Prostate gland (tissue), 2 donors: ENCODE results near the gene EP400. TPM values are rescaled to one million over a fixed set of nuclear protein-coding genes. Genes with fewer than 3 reads are reported as not detected.

ENCODE experiments used
- DNase-seq: peaks from one replicate; pipeline ENCODE4 v3.0.0-alpha.2; 2019; ENCODE audit warnings: low spot score
- H3K27ac ChIP-seq, 2 donors: fragments of 200-600 bp; sonication (generic); 2 replicates each; pipeline ENCODE4 v1.5.1; 2017 to 2019
- H3K27me3 ChIP-seq: fragments of 200-600 bp; sonication (generic); replicated peaks from 2 replicates; pipeline ENCODE4 v1.5.1; 2019; ENCODE audit not compliant: insufficient read depth
- H3K36me3 ChIP-seq, 2 donors: fragments of 200-600 bp; sonication (generic); 1 replicate in 1 of 2; 2 replicates in 1 of 2; pipeline versions ENCODE4 v1.5.1 to v1.8.1; 2017 to 2019
- H3K4me1 ChIP-seq: fragments of 200-600 bp; sonication (generic); replicated peaks from 2 replicates; pipeline ENCODE4 v1.5.1; 2019
- H3K4me3 ChIP-seq, 2 donors: fragments of 200-600 bp; sonication (generic); 2 replicates each; pipeline ENCODE4 v1.5.1; 2017 to 2019
- H3K9me3 ChIP-seq: fragments of 200-600 bp; sonication (generic); 2 replicates; pipeline ENCODE4 v1.5.1; 2017
- CTCF ChIP-seq, 4 experiments: fragments of 200-600 bp in 2 of 4; fragments of 450-650 bp in 2 of 4; sonication (generic) in 2 of 4; IDR thresholded peaks; 1 replicate in 3 of 4; 2 replicates in 1 of 4; pipeline ENCODE4 v1.5.1; 2016 to 2019; ENCODE audit warnings: antibody characterized with exemption in 4 of 4, mild to moderate bottlenecking in 2 of 4, moderate library complexity in 2 of 4
- POLR2A ChIP-seq: fragments of 450-650 bp; IDR thresholded peaks from one replicate; pipeline ENCODE4 v1.6.1; 2016; ENCODE audit warnings: antibody characterized with exemption, mild to moderate bottlenecking
- POLR2AphosphoS5 ChIP-seq: sonication (generic); formaldehyde crosslinking; IDR thresholded peaks from one replicate; pipeline ENCODE4 v1.6.1; 2017; ENCODE audit warnings: antibody characterized with exemption
- WGBS: methylation state at CpG from one replicate; pipeline ENCODE4 v1.1.5; 2018; 5-methylcytosine and 5-hydroxymethylcytosine counted together
- intact Hi-C: fragments of 100-400 bp; cut with DNase I; formaldehyde crosslinking; loops from one replicate; pipeline ENCODE4 v1.14.2; 2022
- total RNA-seq, 2 donors: library from RNA; depleted of rRNA; stranded (reverse); fragments of >200 nt; gene quantifications; one replicate each; pipeline ENCODE4 v1.1.0, GENCODE V29; 2016

The EP400 gene
- total RNA-seq, 2 donors from 2014 or later = 22.3 to 46.2 TPM

DNA sequence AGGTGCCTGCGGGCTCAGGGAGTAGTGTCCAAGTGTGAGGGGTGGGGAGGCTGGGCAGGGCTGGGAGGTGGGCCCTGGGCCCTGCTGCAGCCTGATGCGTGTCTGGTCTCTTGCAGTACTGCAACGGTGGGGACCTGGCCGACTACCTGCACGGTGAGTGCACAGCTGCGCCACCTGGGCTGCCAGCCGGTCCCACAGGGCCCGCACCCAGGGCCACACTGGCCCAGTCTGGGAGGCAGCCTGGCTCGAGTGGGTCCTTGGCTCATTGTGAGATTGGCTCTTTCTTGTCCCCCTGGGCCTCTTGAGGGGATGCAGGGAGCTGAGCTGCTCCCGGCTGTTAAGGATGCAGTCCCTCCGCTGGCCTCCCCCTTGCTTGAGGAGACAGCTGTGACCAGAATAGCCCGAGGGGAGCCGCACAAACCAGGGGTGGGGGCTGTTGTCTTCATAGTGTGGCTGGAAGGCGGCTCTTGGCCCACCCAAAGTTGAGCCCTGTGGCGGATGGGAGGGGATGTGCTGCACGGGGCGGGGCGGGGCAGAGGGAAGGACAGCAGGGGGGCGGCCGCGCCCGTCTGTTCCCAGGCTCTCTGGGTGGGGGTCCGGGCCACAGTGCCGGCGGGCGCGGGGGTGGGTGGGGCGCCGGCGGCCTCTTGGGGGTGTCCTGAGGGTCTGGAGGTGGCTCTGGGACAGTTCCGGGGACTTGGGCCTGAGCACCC, 42.2 kb upstream of the EP400 start:
- Histone ChIP-seq H3K9me3 (no peaks in the 10 kb centered on the region), H3K4me3 (no peak overlapping the region), H3K27ac (no peak overlapping the region), H3K4me1 (no peaks in the 10 kb centered on the region), H3K36me3 (peaks cover 23% of the 10 kb centered on the region in 2 donors), H3K27me3 (no peaks in the 10 kb centered on the region)
- TF ChIP-seq POLR2A (no peak), POLR2AphosphoS5 (no peak)
- DNase-seq = no peak
- intact Hi-C loops = no loop called here
- 84% methylated on average over 26 of the region's 31 CpGs for WGBS

DNA sequence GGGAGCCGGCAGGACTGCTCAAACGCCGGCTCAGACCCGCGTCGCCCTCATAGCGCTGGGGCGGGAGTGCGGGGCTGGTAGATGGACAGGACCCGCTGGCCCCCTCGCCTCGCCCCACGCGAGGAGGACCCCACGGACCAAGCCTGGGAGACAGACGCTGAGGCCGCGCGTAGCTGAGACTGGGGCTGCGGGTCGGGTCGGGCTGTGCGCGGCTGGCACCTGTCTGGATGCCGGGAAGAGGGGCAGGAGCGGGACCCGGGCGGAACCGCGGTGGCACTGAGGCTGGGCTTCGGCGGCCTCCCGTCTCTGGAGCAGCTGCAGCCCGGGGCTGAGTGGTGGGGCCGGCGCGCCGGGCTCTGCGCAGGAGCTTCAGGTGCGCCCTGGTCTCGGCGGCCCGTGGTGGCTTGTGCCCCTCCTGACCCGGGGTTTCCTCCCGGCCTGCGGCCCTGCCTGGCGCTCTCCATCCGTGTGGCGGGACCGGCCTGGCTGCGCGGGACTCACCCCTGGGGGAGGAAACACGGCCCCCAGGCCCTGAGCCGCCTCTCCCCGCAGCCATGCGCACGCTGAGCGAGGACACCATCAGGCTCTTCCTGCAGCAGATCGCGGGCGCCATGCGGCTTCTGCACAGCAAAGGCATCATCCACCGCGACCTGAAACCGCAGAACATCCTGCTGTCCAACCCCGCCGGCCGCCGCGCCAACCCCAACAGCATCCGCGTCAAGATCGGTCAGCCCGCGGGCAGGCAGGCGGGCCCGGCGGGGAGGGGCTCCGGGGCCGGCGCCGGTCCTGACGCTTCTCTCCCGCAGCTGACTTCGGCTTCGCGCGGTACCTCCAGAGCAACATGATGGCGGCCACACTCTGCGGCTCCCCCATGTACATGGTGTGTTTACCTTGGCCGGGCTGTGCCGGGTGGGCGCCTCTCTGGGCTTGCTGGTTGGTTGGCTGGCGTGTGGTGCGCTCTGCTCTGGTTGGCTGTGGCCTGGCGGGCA, 41.4 kb upstream of the EP400 start:
- Histone ChIP-seq H3K27ac (no peak overlapping the region), H3K4me1 (no peaks in the 10 kb centered on the region), H3K9me3 (no peaks in the 10 kb centered on the region), H3K4me3 (no peak overlapping the region), H3K36me3 (peaks cover 23% of the 10 kb centered on the region in 2 donors), H3K27me3 (no peaks in the 10 kb centered on the region)
- TF ChIP-seq POLR2A (no peak), POLR2AphosphoS5 (no peak), CTCF (IDR thresholded peaks at IDR 0.05) (no peak)
- WGBS = 96% methylated on average over 78 of the region's 96 CpGs
- no peak for DNase-seq
- intact Hi-C loops = no loop called here

DNA sequence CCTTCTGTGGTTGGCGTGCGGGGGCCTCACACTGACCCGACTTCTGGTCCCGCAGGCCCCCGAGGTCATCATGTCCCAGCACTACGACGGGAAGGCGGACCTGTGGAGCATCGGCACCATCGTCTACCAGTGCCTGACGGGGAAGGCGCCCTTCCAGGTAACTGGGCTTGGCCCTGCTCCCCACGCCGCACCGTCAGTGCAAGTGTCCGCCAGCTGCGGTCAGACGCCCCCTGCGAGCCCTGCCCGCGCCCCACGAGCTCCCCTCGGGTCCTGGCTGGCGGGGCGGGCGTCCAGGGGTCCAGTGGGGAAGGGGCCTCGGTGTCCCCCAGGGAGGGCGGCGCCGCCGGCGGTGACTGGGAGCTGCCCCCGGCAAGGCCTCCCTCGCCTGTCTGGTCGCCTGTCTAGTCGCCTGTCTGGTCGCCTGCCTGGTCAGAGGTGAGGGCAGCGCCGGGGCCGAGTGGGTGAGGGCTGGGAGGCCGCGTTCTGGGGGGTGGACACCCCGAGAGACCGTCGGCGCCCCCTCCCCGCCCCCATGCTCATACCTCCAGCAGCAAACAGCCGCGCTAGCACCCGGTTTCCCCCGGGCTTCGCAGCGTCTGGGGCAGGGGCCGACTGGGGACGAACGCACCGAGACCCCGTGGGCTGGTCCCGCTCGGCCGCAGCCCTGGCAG, 40.5 kb upstream of the EP400 start:
- no peak for DNase-seq
- H3K27ac ChIP-seq = no peak overlapping the region
- H3K4me3 ChIP-seq = no peak overlapping the region
- TF ChIP-seq POLR2AphosphoS5 = no peak
- TF ChIP-seq CTCF (IDR thresholded peaks at IDR 0.05) = no peak
- no peak for TF ChIP-seq POLR2A
- WGBS = 96% methylated on average over 36 of the region's 61 CpGs
- intact Hi-C loops = no loop called here
- no peaks in the 10 kb centered on the region for H3K4me1 ChIP-seq
- no peaks in the 10 kb centered on the region for H3K27me3 ChIP-seq
- H3K36me3 ChIP-seq = peaks cover 23 to 28% of the 10 kb centered on the region in 2 donors
- no peaks in the 10 kb centered on the region for H3K9me3 ChIP-seq

GRCh38 chr12:131909752-131910219, 40.0 kb upstream of the EP400 start:
- TF ChIP-seq POLR2AphosphoS5 (no peak), CTCF (IDR thresholded peaks at IDR 0.05) (no peak), POLR2A (no peak)
- no peak overlapping the region for H3K27ac ChIP-seq
- H3K4me3 ChIP-seq = no peak overlapping the region
- WGBS = 91% methylated on average over 26 of the region's 26 CpGs
- H3K4me1 ChIP-seq = no peaks in the 10 kb centered on the region
- no peaks in the 10 kb centered on the region for H3K27me3 ChIP-seq
- intact Hi-C loops = no loop called here
- no peaks in the 10 kb centered on the region for H3K9me3 ChIP-seq
- peaks cover 23 to 33% of the 10 kb centered on the region in 2 donors for H3K36me3 ChIP-seq
- DNase-seq = no peak
